GOT3 (cell line): ENCODE results near the gene TNP2.

Experiments
- DNase-seq: peaks from one replicate; lab custom pipeline; 2025; ENCODE audit warnings: mixed read lengths; lab: John Stamatoyannopoulos, UW

Gene TNP2

DNA sequence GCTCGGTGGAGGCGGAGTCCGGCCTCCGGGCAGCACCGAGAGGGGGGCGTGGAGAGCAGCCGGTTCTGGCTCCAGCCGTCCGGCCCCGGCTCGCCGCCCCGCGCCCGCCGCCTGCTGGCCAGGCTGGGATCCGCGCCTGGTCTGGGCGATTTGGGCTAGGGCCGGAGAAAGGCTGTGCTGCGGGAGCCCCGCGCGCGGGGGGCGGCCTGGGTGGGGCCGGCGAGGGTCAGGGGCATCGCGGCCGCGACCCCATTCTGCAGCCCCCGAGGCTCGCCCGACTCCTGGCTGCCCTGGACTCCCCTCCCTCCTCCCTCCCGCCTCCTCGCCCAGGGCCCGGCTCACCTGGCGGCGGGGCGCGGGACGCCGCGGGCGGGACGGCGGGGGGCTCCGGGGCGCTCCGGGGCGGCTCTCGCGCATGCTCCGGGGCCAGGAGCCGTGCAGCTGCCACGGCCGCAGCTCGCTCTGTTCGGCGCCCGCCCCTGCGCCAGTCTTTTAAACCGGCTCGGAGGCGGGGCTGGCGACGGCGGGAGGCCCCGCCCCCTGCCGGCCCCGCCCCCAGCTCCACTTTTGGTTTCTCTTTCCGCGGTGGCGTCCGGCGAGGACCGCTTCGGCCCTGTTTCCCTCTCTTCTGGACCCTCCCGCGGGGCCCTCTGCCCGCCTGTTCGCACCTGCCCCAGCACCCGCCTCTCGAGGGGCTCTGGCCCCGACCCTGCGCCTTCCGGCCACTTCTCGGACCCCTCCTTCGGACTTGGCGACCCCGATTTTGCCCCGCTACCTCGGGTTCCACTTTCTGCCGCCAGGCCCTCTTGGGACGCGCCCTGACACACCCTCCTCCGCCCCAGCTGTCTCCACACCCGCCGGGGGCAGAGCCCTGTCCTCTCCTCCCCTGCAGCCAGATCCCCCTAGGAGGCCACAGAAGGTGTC lies 13.1 kb downstream of the TNP2 start, which contains the start of gene SOCS1:
SOCS1 (minus strand) TSS at position 468 of the 924 bp plus-strand sequence. CDS start 726 bp downstream, outside the sequence.
- DNase-seq, result peak; percentile 89

DNA sequence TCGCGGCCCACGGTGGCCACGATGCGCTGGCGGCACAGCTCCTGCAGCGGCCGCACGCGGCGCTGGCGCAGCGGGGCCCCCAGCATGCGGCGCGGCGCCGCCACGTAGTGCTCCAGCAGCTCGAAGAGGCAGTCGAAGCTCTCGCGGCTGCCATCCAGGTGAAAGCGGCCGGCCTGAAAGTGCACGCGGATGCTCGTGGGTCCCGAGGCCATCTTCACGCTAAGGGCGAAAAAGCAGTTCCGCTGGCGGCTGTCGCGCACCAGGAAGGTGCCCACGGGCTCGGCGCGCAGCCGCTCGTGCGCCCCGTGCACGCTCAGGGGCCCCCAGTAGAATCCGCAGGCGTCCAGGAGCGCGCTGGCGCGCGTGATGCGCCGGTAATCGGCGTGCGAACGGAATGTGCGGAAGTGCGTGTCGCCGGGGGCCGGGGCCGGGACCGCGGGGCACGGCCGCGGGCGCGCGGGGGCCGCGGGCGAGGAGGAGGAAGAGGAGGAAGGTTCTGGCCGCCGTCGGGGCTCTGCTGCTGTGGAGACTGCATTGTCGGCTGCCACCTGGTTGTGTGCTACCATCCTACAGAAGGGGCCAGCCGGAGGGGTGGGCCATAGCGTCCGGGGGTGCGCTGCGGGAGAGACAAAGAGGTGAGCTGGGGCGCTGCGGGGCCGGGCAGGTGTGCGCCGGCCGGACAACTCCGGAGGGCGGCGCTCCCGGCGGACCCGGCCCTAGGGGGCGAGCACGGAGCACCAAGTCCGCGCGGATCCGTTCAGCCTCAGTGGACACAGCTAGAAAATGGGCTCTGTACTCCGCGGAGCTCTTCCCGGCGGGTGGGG lies 14.0 kb downstream of the TNP2 start:
- DNase-seq, result no peak

DNA sequence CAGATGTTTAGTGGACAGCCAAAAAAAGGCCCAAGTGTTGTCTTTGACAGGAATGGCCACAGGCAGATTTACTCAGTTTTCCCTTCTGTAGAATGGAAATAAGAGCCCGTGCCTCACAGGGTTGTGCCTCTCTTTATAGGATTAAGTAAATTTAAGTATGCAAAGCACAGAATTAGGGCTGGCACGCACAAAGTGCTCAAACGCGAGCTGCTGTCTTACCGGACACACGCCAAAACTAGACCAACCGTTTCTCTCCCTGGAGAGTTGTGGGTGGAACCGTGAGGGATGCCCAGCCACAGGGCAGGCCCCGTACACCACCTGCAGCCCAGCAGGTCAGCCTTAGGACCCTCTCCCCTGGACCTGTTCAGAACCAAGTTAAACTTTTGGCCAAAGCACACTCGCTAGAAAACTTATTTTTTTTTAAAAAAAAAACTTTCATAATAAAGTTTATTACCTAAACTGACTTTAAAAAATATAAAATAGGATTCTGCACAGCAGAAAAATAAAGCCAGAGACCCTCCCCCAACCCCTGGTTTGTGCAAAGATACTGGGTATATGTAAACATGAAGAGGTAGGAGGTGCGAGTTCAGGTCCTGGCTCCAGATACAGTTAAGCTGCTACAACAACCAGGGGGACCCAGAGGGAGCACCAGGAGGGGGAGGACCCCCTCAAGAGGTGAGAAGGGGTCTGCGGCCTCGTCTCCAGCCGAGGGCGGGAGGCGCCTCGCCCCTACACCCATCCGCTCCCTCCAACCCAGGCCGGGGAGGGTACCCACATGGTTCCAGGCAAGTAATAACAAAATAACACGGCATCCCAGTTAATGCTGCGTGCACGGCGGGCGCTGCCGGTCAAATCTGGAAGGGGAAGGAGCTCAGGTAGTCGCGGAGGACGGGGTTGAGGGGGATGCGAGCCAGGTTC lies 14.9 kb downstream of the TNP2 start:
- DNase-seq, result no peak

DNA sequence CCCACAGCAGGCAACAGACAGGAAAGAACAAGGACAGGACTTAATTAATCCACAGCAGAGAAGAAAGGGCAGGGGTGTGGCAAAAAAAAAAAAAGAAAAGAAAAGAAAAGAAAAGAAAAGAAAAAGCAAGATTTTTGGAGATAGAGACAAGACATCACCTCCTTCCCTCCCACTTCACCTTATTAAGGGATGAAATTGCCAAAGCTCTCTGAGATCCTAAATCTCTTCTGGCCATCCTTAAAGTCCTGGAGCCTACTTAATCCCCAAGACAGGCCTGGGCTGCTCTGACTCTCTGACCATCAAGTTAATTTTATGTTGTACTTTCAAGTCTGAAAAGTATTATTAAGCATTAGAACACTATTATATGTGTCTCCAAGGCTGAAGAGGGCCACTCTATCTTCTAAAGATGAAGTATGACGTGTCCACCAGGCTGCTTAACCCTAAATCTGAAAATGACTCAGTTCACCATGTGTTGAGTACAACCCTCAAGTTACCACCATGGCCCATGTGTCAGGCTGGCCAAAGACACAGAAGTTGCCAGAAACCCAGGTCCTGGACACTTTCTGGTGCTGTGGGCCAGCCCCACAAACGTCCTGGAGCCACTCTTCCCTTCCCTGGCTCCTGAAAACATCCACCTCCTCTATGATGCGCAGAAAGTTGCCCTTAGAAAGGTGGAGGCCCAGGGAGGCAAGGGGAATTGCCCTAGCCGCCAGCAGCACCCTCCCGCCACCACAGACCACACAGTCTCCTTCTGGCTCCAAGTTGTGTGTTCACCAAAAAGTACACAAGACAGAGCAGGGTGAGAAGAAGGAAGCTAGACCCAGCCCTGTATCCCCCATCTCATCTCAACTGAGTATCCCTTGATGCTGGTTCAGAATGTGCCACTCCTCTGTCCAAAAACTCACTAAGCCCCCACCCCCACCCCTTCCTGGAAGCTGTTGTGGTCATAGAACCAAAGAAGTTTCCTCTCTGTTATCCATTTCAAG lies 15.8 kb downstream of the TNP2 start:
- no peak for DNase-seq

DNA sequence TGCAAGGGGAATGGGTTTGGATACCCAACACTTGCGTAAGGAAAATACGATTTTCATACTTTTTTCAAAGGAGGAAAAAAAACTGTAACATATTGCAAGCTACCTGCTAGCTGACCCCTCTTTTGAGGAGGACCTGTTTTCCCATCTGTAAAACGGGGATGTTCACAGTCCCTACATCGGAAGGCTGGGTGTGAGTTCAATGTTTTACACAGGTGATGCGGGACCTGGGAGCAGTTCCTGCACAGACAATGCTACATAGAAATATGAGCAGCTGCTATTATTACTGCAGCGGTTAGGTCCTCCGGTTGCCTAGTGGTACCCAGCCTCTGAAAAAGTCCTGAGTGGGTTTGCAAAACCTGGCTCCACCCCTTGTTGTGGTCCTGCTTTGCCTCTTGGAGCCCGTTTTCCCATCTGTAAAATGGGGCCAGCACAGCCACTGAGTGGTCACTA lies 16.6 kb downstream of the TNP2 start:
- DNase-seq, result no peak

DNA sequence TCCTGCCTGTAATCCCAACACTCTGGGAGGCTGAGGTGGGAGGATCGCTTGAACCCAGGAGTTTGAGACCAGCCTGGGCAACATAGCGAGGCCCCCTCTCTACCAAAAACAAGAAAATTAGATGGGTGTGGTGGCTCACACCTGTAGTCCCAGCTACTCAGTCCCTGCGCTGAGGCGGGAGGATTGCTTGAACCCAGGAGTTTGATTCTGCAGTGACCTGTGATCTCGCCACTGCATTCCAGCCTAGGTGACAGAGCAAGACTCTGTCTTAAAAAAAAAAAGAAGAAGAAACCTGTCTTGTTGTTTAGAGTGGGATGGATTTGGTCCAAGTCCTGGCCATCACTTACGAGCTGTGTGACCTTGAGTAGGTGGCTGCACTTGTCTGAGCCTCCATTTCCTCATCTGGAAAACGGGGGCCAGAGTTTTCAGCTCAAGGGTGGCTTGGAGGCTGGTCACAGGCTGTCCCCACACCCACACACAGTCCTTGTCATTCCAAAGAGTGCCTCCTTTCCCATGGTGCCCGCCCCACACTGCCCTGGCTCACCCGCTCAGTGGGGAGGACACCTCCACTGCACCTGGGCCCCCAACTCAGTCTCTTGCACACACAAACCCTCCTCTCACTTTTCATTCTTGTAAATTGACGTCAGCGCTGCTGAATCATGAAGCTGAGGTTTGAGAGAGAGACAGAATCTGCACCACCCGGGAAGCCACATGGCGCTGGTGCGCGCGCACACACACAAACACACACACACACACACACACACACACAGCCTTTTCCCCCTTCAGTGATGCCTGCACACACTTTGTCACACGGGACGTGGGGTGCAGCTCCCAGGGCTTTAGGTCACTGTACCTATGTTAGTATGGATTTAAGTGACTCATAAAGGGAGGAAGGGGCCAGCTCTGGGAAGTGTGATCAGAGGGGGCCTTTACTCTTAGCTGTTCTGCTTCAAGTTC lies 17.3 kb downstream of the TNP2 start:
- peak; percentile 20 for DNase-seq

DNA sequence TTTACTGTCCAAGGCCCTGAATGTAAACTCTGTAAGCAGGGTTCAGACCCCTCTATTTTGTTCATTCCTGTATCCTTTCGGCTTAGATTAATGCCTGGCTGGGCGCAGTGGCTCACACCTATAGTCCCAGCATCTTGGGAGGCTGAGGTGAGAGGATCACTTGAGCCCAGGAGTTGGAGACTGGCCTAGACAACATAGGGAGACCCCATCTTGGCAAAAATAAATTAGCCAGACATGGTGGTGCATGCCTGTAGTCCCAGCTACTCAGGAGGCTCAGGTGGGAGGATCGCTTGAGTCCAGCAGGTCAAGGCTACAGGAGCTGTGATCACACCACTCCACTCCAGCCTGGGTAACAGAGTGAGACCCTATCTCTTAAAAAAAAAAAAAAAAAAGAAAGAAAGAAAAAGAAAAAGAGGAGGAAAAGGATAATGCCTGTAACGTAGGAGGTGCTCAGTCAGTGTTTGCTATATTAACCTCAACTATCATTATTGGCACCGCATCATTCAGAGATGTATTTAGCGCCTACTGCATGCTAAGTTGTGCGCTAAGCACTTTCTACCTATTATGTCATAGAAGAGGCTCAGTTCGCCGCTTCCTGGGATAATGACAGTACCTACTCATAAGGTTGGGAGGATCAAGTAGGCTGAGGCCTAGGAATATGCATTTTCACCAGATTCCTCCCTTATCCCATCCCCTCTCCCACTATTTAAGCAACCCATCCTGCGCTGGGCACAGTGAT lies 18.2 kb downstream of the TNP2 start:
- DNase-seq, result no peak

DNA sequence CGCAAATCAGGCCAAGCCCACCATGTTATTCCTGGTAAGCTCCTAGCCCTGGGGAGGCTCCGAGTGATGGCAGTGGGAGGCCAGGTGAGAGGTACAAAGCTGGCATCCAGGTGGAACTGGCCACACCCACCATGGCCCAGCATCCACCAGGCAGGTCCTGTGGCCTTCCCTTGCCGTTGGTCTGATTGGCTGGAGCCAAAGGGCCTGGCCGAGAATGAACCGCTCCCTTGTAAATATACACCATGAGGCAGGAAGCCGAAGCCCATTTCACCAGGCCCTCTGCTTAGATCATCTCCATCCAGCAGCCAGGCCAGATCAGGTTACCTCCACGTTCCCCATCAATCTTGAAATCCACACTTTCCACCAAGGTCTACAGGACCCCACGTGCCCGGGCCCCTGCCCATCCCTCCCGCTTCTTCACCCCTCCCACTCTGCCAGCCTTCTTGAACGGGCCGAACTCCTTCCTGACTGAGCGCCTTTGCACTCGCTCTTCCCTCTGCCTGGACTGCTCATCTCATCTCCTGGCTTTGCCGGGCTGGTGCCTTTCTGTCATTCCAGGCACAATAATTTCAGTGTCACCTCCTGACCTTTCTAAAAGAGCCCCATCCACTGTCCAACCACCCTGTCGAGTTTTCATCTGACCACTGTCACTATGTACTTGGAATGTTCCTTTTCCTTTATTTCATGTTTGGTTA lies 18.9 kb downstream of the TNP2 start:
- DNase-seq, result no peak

DNA sequence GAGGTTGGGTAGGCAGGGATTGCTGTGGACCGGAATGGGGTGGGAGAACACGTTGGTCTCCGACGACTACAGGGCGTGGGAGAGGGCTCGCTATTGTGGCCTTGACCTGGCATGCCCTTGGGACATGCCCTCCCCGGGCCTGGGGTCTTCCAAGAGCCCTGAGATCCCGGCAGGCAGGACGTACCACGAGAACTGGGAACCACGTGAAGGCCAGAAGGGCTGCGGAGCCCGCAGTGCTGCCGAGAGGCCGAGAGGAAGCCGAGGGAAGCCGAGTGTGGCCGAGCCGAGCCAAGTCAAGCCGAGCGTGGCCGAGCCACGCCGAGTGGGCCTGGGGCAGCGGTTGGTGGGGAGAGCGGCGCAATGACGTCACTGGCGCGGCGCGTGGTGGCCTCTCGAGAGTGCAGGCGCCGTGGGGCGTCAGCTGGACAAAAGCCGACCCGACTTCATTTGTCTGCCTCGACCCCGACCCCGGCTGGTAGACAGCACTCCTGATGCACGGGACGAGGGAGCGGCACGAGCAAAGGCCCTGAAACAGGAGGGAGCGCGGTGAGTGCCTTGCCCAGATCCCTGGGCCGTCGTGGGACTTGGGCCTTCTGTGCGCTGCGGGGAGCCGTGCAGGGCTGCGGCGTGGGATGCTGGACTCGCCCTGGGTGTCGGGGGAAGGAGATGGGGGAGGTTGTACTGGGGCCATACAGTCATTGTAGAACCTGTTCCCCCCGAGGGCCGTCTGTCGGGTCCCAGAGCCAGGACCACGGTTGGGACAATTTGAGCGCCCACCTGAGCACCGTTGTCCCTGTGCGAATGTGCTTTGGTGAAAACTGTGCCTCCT lies 19.7 kb downstream of the TNP2 start:
- no peak for DNase-seq

DNA sequence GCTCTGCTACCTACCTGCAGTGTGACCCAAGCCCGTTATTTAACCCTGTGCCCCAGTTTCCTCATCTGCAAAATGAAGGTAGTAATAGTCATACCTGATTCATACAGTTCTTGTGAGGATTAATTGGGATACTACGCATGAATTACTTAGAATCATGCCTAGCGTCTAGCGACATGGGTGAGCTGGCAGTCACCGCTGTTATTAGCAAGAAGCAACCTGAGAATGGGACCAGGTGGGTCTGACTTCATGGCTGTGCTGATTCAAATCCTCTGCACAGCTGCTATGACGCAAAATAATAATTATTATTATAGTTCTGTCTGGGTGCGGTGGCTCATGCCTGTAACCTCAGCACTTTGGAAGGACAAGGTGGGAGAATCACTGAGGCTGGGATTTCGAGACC lies 21.0 kb downstream of the TNP2 start:
- DNase-seq, result no peak

DNA sequence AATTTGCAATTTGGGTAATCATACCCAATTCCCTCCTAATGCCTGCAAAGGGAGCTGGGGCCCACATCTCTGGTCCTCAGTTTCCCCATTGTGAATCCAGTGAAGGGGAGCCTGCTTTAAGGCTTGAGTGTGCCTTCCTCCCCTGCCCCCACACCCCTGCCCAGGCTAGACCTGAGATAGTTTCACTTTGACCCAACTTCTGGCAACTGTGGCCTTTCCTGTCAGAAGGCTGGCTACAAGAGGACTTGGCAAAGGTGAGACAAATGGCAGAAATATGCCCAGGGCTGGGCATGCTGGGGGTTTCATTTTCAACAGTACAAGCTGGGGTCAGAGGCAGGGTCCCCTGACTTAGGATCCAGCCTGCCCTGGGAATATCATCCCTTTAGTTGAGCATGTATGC lies 23.1 kb downstream of the TNP2 start:
- no peak for DNase-seq

DNA sequence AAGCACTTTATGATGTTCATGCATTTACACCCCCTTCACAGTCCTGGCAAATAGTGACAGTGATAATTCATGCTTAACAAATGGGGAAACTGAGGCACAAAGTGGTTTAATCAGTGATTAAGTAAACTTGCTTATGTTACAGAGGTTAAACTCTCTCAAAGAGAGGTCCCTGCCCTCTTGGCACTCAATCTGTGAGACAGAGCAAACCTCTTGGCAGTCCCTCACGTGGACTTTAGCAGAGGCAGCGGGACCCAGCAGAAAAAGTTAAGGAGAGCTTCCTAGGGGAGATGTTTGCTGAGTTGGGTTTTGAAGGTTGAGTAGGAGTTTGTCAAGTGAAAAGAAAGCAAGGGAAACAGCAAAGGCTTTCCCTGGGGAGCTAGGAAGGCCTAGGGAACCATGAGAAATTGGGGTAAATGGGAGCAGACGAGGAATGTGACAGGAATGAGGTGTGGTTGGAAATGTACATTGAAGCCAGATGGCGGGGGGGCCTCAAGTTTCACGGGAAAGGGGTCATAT lies 23.8 kb downstream of the TNP2 start:
- no peak for DNase-seq

DNA sequence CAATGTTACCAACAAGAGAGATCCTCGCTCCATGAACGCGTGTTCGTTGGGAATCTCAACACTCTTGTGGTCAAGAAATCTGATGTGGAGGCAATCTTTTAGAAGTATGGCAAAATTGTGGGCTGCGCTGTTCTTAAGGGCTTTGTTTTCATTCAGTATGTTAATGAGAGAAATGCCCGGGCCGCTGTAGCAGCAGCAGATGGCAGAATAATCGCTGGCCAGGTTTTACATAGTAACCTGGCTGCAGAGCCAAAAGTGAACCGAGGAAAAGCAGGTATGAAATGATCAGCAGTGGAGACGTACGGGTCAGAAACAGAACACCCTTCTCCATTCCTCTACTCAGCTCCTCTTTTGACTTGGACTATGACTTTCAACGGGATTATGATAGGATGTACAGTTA lies 26.5 kb downstream of the TNP2 start:
- no peak for DNase-seq

DNA sequence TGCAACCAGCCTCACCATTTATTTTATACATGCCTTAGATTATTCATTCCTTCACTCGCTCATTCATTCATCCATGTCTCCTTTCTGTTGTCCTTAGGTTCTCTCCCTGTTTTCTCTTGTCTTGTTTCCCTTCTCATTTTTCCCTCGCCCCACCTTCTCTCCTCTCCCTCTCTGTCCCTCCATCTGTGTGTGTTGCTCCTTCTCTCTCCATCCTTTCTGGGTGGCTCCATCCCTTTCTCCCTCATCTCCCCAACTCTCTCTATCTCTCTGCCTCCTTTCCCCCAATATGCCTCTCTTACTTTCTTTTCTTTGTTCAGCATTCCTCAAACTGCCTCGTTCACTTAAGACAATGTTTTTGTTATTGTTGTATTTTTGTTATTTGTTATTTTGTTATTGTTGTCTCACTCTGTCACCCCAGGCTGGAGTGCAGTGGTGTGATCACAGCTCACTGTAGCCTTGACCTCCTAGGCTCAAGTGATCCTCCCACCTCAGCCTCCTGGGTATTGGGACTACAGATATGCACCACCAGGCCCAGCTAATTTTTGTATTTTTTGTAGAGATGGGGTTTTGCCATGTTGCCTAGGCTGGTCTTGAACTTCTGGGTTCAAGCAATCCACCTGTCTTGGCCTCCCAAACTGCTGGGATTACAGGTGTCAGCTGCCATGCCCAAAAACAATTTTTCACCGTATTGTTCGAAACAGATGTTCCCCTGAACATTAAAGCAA lies 27.5 kb downstream of the TNP2 start:
- no peak for DNase-seq

DNA sequence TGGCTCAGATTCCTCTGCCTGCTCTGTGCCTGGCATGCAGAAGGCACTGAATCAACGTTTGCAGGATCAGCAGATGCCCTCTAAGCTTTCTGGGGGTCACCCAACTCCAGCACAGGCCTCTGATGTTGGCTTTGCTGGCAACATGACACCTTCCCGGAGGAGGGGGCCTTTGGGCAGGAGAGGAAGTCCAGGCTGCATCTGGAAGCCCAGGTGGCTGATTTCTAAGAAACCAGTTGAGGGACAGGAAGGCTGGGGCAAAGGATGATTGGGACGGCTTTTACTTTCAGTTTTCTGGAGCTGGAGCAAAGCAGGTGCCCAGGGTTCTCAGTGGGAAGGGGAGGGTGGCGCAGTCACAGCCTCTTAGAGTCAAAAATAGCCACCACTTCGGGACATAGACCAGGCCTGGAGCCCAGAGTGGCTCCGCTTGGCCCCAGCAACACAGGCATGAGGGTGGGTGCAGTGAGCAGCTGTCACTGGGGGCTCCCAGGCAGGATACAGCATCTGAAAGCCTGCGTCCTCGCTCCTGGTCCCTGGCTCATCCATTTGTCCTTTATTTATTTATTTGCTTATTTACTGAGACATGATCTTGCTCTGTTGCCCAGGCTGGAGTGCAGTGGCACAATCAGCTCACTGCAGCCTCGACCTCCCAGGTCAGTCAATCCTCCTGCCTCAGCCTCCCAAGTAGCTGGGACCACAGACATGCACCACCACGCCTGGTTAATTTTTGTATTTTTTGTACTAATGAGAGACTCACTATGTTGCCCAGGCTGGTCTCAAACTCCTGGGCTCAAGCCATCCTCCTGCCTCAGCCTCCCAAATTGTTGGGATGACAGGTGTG lies 28.3 kb downstream of the TNP2 start:
- no peak for DNase-seq
